Testis (tissue), 2 donors: Measurements from ENCODE around the gene SDK2.

ENCODE experiments used
- CTCF ChIP-seq, 3 experiments: fragments of 450-650 bp in 2 of 3; fragments of 200-600 bp in 1 of 3; sonication (generic) in 1 of 3; IDR thresholded peaks; one replicate each; pipeline ENCODE4 v1.5.1; 2016 to 2019; ENCODE audit warnings: antibody characterized with exemption in 3 of 3, mild to moderate bottlenecking in 2 of 3, moderate library complexity in 1 of 3
- POLR2A ChIP-seq: fragments of 450-650 bp; IDR thresholded peaks from one replicate; pipeline ENCODE4 v1.6.1; 2017; ENCODE audit warnings: antibody characterized with exemption, mild to moderate bottlenecking, moderate library complexity

GRCh38 chr17:73429440-73430164 is 214.6 kb downstream of the SDK2 start:
- TF ChIP-seq CTCF (IDR thresholded peaks at IDR 0.05) (peak; percentile 92 to 94 (median 93)), POLR2A (no peak)
